ENCODE measurements around the gene FNBP1. TPM values are rescaled to one million over a fixed set of nuclear protein-coding genes. Genes with fewer than 3 reads are reported as not detected.
"Not testable (repeated sequence)": the region's sequence is repeated elsewhere in the genome, so short reads cannot be mapped to it uniquely, and the experiment has no call there.

FNBP1 gene
- total and polyA plus RNA-seq, 2 experiments from 2014 or later = 19.5 to 21.0 TPM

DNA sequence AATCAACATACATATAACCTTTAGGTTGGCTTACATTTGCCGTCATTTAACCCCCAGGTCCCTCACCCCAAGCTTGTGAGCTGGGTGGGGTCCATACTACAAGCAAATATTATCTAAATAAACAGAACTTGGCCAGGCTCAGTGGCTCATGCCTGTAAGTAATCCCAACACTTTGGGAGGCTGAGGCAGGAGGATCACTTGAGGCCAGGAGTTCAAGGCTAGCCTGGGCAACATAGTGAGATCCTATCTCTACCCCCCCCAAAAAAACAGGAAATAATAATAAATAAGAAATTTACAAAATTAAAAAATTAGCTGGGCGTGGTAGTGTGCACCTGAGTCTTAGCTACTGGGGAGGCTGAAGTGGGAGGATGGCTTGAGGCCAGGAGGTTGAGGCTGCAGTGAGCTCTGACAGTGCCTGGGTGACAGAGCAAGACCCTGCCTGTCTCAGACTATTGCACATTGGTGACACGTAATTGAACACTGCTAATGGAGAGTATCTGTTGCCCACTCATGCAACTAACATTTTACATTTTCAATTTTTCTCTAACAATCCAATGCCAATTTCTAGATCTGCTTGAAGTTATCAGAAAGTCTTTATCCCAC lies 18.9 kb downstream of the FNBP1 start:
- no peak overlapping the region for H3K4me3 ChIP-seq
- H3K27me3 ChIP-seq = no peaks in the 10 kb centered on the region
- WGBS (ENCODE audit: low lambda C conversion rate, missing lambda C conversion rate) = 85% methylated on average over 3 of the region's 3 CpGs
- no peaks in the 10 kb centered on the region for H3K36me3 ChIP-seq (replicated peaks; ENCODE audit: insufficient read depth, low read depth)
- no peak overlapping the region for H3K4me2 ChIP-seq
- no peak for DNase-seq (ENCODE audit: low spot score)
- H2AFZ ChIP-seq = no peak overlapping the region
- no peaks in the 10 kb centered on the region for H4K20me1 ChIP-seq (ENCODE audit: insufficient read depth, poor library complexity, severe bottlenecking)
- H3K9me2 ChIP-seq (replicated peaks; ENCODE audit: insufficient read depth) = no peaks in the 10 kb centered on the region
- peaks cover 14% of the 10 kb centered on the region for H3K4me1 ChIP-seq (ENCODE audit: insufficient read depth)
- peaks cover 90% of the 10 kb centered on the region for H3K79me2 ChIP-seq
- H3K9me3 ChIP-seq (ENCODE audit: low read depth) = no peaks in the 10 kb centered on the region
- H3K27ac ChIP-seq = no peak overlapping the region
- TF ChIP-seq EZH2phosphoT487 (IDR thresholded peaks at IDR 0.05; ENCODE audit: low read depth, severe bottlenecking, unreplicated experiment) (no peak), EZH2 (IDR thresholded peaks at IDR 0.05; ENCODE audit: borderline replicate concordance) (no peak)

DNA sequence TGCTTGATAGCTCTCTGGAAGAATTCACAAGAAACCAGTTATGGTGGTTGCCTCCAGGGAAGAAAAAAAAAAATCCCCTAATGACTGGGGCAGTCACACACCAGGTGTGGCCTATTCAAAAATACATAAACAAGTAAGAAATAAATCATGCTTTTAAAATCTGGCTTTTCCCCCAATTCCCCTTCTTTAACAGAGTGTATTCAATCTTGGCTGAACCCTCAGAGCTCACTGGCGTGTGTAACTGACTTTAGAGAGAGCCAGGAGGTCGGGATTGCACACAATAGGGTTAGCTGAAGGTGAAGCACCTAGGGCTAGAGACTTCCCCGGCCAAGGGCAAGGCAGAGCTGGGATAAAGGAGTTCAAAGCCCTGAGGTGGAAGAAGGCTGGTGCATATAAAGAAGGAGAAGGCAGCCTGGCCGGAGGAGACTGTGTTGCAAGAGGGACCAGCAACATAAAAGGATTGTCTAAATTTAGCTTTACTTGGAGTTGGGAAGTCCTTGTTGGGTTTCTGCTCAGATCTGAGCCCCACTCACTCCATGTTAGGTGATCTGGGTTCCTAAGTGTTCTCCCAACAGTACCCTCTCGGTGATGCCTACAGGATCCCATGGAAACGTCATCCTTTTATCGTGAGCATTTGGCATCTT lies 19.7 kb downstream of the FNBP1 start:
- H3K9me3 ChIP-seq (ENCODE audit: low read depth) = no peaks in the 10 kb centered on the region
- no peak overlapping the region for H2AFZ ChIP-seq
- H3K79me2 ChIP-seq = peaks cover 93% of the 10 kb centered on the region
- H3K9me2 ChIP-seq (replicated peaks; ENCODE audit: insufficient read depth) = no peaks in the 10 kb centered on the region
- WGBS (ENCODE audit: low lambda C conversion rate, missing lambda C conversion rate) = 80% methylated on average over 7 of the region's 7 CpGs
- H3K36me3 ChIP-seq (replicated peaks; ENCODE audit: insufficient read depth, low read depth) = no peaks in the 10 kb centered on the region
- no peak overlapping the region for H3K27ac ChIP-seq
- no peak overlapping the region for H3K4me3 ChIP-seq
- H3K4me1 ChIP-seq (ENCODE audit: insufficient read depth) = peaks cover 6% of the 10 kb centered on the region
- H4K20me1 ChIP-seq (ENCODE audit: insufficient read depth, poor library complexity, severe bottlenecking) = no peaks in the 10 kb centered on the region
- H3K27me3 ChIP-seq = no peaks in the 10 kb centered on the region
- no peak for TF ChIP-seq EZH2 (IDR thresholded peaks at IDR 0.05; ENCODE audit: borderline replicate concordance)
- no peak for TF ChIP-seq EZH2phosphoT487 (IDR thresholded peaks at IDR 0.05; ENCODE audit: low read depth, severe bottlenecking, unreplicated experiment)
- TF ChIP-seq, protein P1, sequence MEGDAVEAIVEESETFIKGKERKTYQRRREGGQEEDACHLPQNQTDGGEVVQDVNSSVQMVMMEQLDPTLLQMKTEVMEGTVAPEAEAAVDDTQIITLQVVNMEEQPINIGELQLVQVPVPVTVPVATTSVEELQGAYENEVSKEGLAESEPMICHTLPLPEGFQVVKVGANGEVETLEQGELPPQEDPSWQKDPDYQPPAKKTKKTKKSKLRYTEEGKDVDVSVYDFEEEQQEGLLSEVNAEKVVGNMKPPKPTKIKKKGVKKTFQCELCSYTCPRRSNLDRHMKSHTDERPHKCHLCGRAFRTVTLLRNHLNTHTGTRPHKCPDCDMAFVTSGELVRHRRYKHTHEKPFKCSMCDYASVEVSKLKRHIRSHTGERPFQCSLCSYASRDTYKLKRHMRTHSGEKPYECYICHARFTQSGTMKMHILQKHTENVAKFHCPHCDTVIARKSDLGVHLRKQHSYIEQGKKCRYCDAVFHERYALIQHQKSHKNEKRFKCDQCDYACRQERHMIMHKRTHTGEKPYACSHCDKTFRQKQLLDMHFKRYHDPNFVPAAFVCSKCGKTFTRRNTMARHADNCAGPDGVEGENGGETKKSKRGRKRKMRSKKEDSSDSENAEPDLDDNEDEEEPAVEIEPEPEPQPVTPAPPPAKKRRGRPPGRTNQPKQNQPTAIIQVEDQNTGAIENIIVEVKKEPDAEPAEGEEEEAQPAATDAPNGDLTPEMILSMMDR (IDR thresholded peaks at IDR 0.05; ENCODE audit: poor library complexity) = no peak
- DNase-seq (ENCODE audit: low spot score) = no peak
- no peak overlapping the region for H3K4me2 ChIP-seq

DNA sequence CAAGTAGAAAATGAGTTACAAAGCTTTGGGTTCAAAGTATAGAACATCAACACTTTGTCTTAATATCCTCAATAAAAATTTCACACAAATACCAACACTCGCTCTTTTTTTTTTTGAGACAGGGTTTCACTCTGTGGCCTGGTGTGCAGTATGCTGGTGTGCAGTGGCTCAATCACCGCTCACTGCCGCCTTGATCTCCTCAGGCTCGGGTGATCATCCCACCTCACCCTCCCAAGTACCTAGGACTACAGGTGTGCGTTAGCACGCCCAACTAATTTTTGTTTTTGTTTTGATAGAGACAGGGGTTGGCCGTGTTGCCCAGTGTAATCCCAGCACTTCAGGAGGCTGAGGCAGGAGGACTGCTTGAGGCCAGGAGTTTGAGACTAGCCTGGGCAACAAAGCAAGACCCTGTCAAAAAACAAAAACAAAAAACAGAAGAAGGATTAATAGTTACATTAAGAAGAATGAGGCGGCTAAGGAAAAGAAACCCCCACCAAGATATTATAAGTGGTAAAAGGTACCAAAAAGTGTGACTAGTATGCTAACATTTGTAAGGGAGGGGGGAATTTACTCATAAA lies 20.3 kb downstream of the FNBP1 start:
- H4K20me1 ChIP-seq (ENCODE audit: insufficient read depth, poor library complexity, severe bottlenecking) = no peaks in the 10 kb centered on the region
- no peak overlapping the region for H3K4me2 ChIP-seq
- WGBS (ENCODE audit: low lambda C conversion rate, missing lambda C conversion rate) = 84% methylated on average over 8 of the region's 8 CpGs
- no peaks in the 10 kb centered on the region for H3K9me3 ChIP-seq (ENCODE audit: low read depth)
- TF ChIP-seq, protein P1 (IDR thresholded peaks at IDR 0.05; ENCODE audit: poor library complexity) = no peak
- no peak for TF ChIP-seq EZH2 (IDR thresholded peaks at IDR 0.05; ENCODE audit: borderline replicate concordance)
- TF ChIP-seq EZH2phosphoT487 (IDR thresholded peaks at IDR 0.05; ENCODE audit: low read depth, severe bottlenecking, unreplicated experiment) = no peak
- H3K27ac ChIP-seq = no peak overlapping the region
- DNase-seq (ENCODE audit: low spot score) = no peak
- H3K27me3 ChIP-seq = no peaks in the 10 kb centered on the region
- peaks cover 90% of the 10 kb centered on the region for H3K79me2 ChIP-seq
- peaks cover under 1% of the 10 kb centered on the region for H3K4me1 ChIP-seq (ENCODE audit: insufficient read depth)
- H3K4me3 ChIP-seq = no peak overlapping the region
- H3K9me2 ChIP-seq (replicated peaks; ENCODE audit: insufficient read depth) = no peaks in the 10 kb centered on the region
- no peaks in the 10 kb centered on the region for H3K36me3 ChIP-seq (replicated peaks; ENCODE audit: insufficient read depth, low read depth)
- no peak overlapping the region for H2AFZ ChIP-seq

DNA sequence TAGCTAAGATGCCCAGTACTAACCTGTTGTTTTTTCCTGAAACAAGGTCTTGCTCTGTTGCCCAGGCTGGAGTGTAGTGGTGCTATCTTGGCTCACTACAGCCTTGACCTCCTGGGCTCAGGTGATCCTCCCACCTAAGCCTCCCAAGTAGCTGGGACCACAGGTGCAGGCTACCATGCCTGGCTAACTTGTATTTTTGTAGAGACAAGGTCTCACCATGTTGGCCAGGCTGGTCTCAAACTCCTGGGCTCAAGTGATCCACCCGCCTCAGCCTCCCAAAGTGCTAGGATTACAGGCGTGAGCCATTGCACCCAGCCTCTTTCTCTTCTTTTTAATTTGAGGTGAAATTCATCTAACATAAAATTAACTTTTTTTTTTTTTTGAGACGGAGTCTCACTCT lies 21.1 kb downstream of the FNBP1 start:
- H3K79me2 ChIP-seq = peaks cover 86% of the 10 kb centered on the region
- H3K9me3 ChIP-seq (ENCODE audit: low read depth); H3K27me3 ChIP-seq; H3K4me3 ChIP-seq; DNase-seq (ENCODE audit: low spot score); H3K4me1 ChIP-seq (ENCODE audit: insufficient read depth); H3K36me3 ChIP-seq (replicated peaks; ENCODE audit: insufficient read depth, low read depth); H3K4me2 ChIP-seq; H3K9me2 ChIP-seq (replicated peaks; ENCODE audit: insufficient read depth); H2AFZ ChIP-seq; H4K20me1 ChIP-seq (ENCODE audit: insufficient read depth, poor library complexity, severe bottlenecking); H3K27ac ChIP-seq: not testable (repeated sequence)
- 100% methylated on average over 3 of the region's 3 CpGs for WGBS (ENCODE audit: low lambda C conversion rate, missing lambda C conversion rate)

Measured in hepatocyte (in vitro differentiated cells).